Measurements from ENCODE around the gene NDFIP2. TPM values are rescaled to one million over a fixed set of nuclear protein-coding genes. Genes with fewer than 3 reads are reported as not detected.

Gene NDFIP2
- total RNA-seq, 4 donors from 2014 or later: 21.8 to 47.8 (median 31.9) TPM

GRCh38 chr13:79481685-79482052 lies 714 bp downstream of the NDFIP2 start:
- Histone ChIP-seq H3K27ac (peak overlapping the region; percentile 80 to 88 (median 86)), H3K27me3 (no peaks in the 10 kb centered on the region), H3K4me3 (peak overlapping the region; percentile 80 to 97 (median 86)), H3K4me1 (peaks cover 54% of the 10 kb centered on the region in 2 donors), H3K36me3 (no peaks in the 10 kb centered on the region), H3K9me3 (no peaks in the 10 kb centered on the region)
- no peak for TF ChIP-seq CTCF (IDR thresholded peaks at IDR 0.05 in 4 of 5, conservative IDR thresholded peaks at IDR 0.05 in 1 of 5)
- TF ChIP-seq POLR2A (IDR thresholded peaks at IDR 0.05): no peak
- DNase-seq (no peak), ATAC-seq (peak; percentile 33 to 53)
- in situ Hi-C loops (cut with MboI; ENCODE audit: low sequenced_read_pairs in 4 of 4) (no loop called here), intact Hi-C loops (cut with DNase I; ENCODE audit: low total_unique reads) (loop anchor here (5.0 kb wide), 4 partner anchors 59 to 861 kb away; partner anchors contain the start of genes RBM26 and SPRY2)

- Histone ChIP-seq H3K27me3 (no peaks in the 10 kb centered on the region), H3K9me3 (no peaks in the 10 kb centered on the region), H3K27ac (peak overlapping the region in 2 of 4 donors; percentile 87 to 88), H3K4me1 (peaks cover 53 to 58% of the 10 kb centered on the region in 2 donors), H3K36me3 (no peaks in the 10 kb centered on the region), H3K4me3 (peak overlapping the region; percentile 80 to 97 (median 86))
- TF ChIP-seq CTCF (IDR thresholded peaks at IDR 0.05 in 4 of 5, conservative IDR thresholded peaks at IDR 0.05 in 1 of 5) (no peak), POLR2A (IDR thresholded peaks at IDR 0.05) (no peak)
- in situ Hi-C loops (cut with MboI; ENCODE audit: low sequenced_read_pairs in 4 of 4): no loop called here
- intact Hi-C loops (cut with DNase I; ENCODE audit: low total_unique reads): loop anchor here (5.0 kb wide), 4 partner anchors 60 to 860 kb away; partner anchors contain the start of genes RBM26 and SPRY2
- DNase-seq (no peak), ATAC-seq (no peak)
Measured at GRCh38 chr13:79482281-79482970, 1.5 kb downstream of the NDFIP2 start.

GRCh38 chr13:79483086-79483706 lies 2.2 kb downstream of the NDFIP2 start:
- no peak for DNase-seq
- in situ Hi-C loops (cut with MboI; ENCODE audit: low sequenced_read_pairs in 4 of 4): no loop called here
- Histone ChIP-seq H3K9me3 (no peaks in the 10 kb centered on the region), H3K27me3 (no peaks in the 10 kb centered on the region), H3K27ac (peak overlapping the region in 2 of 4 donors; percentile 87 to 88), H3K4me1 (peaks cover 45 to 56% of the 10 kb centered on the region in 2 donors), H3K36me3 (no peaks in the 10 kb centered on the region), H3K4me3 (no peak overlapping the region)
- ATAC-seq: no peak
- TF ChIP-seq POLR2A (IDR thresholded peaks at IDR 0.05): no peak
- no peak for TF ChIP-seq CTCF (IDR thresholded peaks at IDR 0.05 in 4 of 5, conservative IDR thresholded peaks at IDR 0.05 in 1 of 5)
- intact Hi-C loops (cut with DNase I; ENCODE audit: low total_unique reads): loop anchor here (5.0 kb wide), 4 partner anchors 59 to 859 kb away; partner anchors contain the start of genes RBM26 and SPRY2

- Histone ChIP-seq H3K9me3 (no peaks in the 10 kb centered on the region), H3K36me3 (no peaks in the 10 kb centered on the region), H3K27me3 (no peaks in the 10 kb centered on the region), H3K4me3 (no peak overlapping the region), H3K27ac (peak overlapping the region; percentile 49 to 88 (median 67)), H3K4me1 (peaks cover 41 to 50% of the 10 kb centered on the region in 2 donors)
- DNase-seq: peak; percentile 5 to 35
- intact Hi-C loops (cut with DNase I; ENCODE audit: low total_unique reads): no loop called here
- peak; percentile 65 to 75 for ATAC-seq
- in situ Hi-C loops (cut with MboI; ENCODE audit: low sequenced_read_pairs in 4 of 4): no loop called here
- no peak for TF ChIP-seq POLR2A (IDR thresholded peaks at IDR 0.05)
- TF ChIP-seq CTCF (IDR thresholded peaks at IDR 0.05 in 4 of 5, conservative IDR thresholded peaks at IDR 0.05 in 1 of 5): no peak
Measured at GRCh38 chr13:79485014-79485811, 4.3 kb downstream of the NDFIP2 start.
